IMR-90 (cell line): Measurements from ENCODE around the gene RET. TPM values are rescaled to one million over a fixed set of nuclear protein-coding genes. Genes with fewer than 3 reads are reported as not detected.

Experiments
- ATAC-seq: fragments of 200-7000 bp; cut with Tn5 transposase; 2 replicates; pipeline ENCODE4 v1.9.1; 2020; ENCODE audit warnings: low read depth, mild to moderate bottlenecking, moderate library complexity
- BruUV-seq: library from RNA; stranded (reverse); fragments of 400-500 nt; replicated peaks from 2 replicates; lab custom pipeline; 2021; lab: Mats Ljungman, UMichigan
- CTCF ChIA-PET: fragments of 300-600 bp; formaldehyde crosslinking; extraction: SDS; loops from one replicate; lab custom pipeline; 2021; ENCODE audit warnings: antibody characterized with exemption; lab: Yijun Ruan, JAX
- POLR2A ChIA-PET: fragments of 300-600 bp; sonication (Branson Sonifier 250); formaldehyde crosslinking; loops from one replicate; lab custom pipeline; 2022; ENCODE audit warnings: antibody characterized with exemption; ENCODE audit not compliant: unreplicated experiment; lab: Charles Lee
- DNase-seq: peaks from one replicate; pipeline ENCODE4 v3.0.0; 2013
- H2AFZ ChIP-seq: replicated peaks from 2 replicates; pipeline ENCODE3; 2013; ENCODE audit warnings: low read length, mild to moderate bottlenecking; ENCODE audit not compliant: poor library complexity
- H2AK5ac ChIP-seq: 2 replicates; pipeline ENCODE4 v1.6.1; 2013; ENCODE audit warnings: low read depth, low read length, inconsistent platforms
- H2AK9ac ChIP-seq: replicated peaks from 2 replicates; pipeline ENCODE3; 2013; ENCODE audit warnings: mild to moderate bottlenecking, low read depth, low read length, moderate library complexity; ENCODE audit not compliant: poor library complexity
- H2BK120ac ChIP-seq: 2 replicates; pipeline ENCODE4 v1.6.1; 2013; ENCODE audit warnings: low read depth, low read length, inconsistent platforms
- H2BK15ac ChIP-seq: 3 replicates; pipeline ENCODE4 v1.6.1; 2013; ENCODE audit warnings: low read depth, low read length, inconsistent platforms
- H2BK20ac ChIP-seq: 2 replicates; pipeline ENCODE4 v1.6.1; 2013; ENCODE audit warnings: low read depth, mild to moderate bottlenecking, inconsistent platforms, low read length, moderate library complexity
- H2BK5ac ChIP-seq: 2 replicates; pipeline ENCODE4 v1.6.1; 2013; ENCODE audit warnings: mild to moderate bottlenecking, low read depth, low read length, inconsistent platforms; ENCODE audit not compliant: poor library complexity, severe bottlenecking
- H3K14ac ChIP-seq: replicated peaks from 2 replicates; pipeline ENCODE4 v1.6.1; 2013; ENCODE audit warnings: low read depth, low read length, inconsistent platforms
- H3K18ac ChIP-seq: 2 replicates; pipeline ENCODE4 v1.6.1; 2013; ENCODE audit warnings: low read depth, low read length, control low read depth
- H3K23ac ChIP-seq: 2 replicates; pipeline ENCODE4 v1.6.1; 2013; ENCODE audit warnings: low read depth, low read length, inconsistent platforms
- H3K27ac ChIP-seq: 2 replicates; pipeline ENCODE4 v1.5.1; 2013; ENCODE audit warnings: mild to moderate bottlenecking, control low read depth, low read length; ENCODE audit not compliant: insufficient read depth
- H3K27me3 ChIP-seq: 2 replicates; pipeline ENCODE4 v1.6.1; 2013; ENCODE audit warnings: low read length; ENCODE audit not compliant: control insufficient read depth, insufficient read depth
- H3K36me3 ChIP-seq: 2 replicates; pipeline ENCODE4 v1.6.1; 2013; ENCODE audit warnings: low read length, mixed read lengths; ENCODE audit not compliant: control insufficient read depth, insufficient read depth
- H3K4ac ChIP-seq: 2 replicates; pipeline ENCODE4 v1.6.1; 2013; ENCODE audit warnings: low read depth, low read length, inconsistent platforms
- H3K4me1 ChIP-seq: 2 replicates; pipeline ENCODE4 v1.6.1; 2013; ENCODE audit warnings: low read length, mixed read lengths; ENCODE audit not compliant: control insufficient read depth, insufficient read depth
- H3K4me2 ChIP-seq: 2 replicates; pipeline ENCODE4 v1.6.1; 2013; ENCODE audit warnings: low read depth, mild to moderate bottlenecking, control low read depth, low read length, moderate library complexity
- H3K4me3 ChIP-seq: 2 replicates; pipeline ENCODE4 v1.5.1; 2013; ENCODE audit warnings: low read depth, mild to moderate bottlenecking, control low read depth, low read length, moderate library complexity; ENCODE audit not compliant: insufficient read depth
- H3K56ac ChIP-seq: 2 replicates; pipeline ENCODE4 v1.6.1; 2013; ENCODE audit warnings: low read length, inconsistent platforms; ENCODE audit not compliant: insufficient read depth; ENCODE audit errors: extremely low read depth
- H3K79me1 ChIP-seq, 2 experiments: 2 replicates each; pipeline ENCODE4 v1.6.1; 2013; ENCODE audit warnings: low read length in 2 of 2, inconsistent platforms in 1 of 2, low read depth in 1 of 2
- H3K9ac ChIP-seq: 2 replicates; pipeline ENCODE4 v1.6.1; 2013; ENCODE audit warnings: low read depth, low read length, control low read depth
- H3K9me1 ChIP-seq: 2 replicates; pipeline ENCODE4 v1.6.1; 2013; ENCODE audit warnings: low read length, inconsistent platforms; ENCODE audit not compliant: insufficient read depth
- H3K9me3 ChIP-seq: 2 replicates; pipeline ENCODE4 v1.6.1; 2013; ENCODE audit warnings: low read length; ENCODE audit not compliant: control insufficient read depth, insufficient read depth
- H4K20me1 ChIP-seq: 2 replicates; pipeline ENCODE4 v1.6.1; 2013; ENCODE audit warnings: low read length, inconsistent platforms; ENCODE audit not compliant: insufficient read depth
- H4K5ac ChIP-seq: 2 replicates; pipeline ENCODE4 v1.6.1; 2013; ENCODE audit warnings: mild to moderate bottlenecking, low read depth, low read length, control low read depth
- H4K8ac ChIP-seq, 2 experiments: 2 replicates each; pipeline ENCODE4 v1.6.1; 2013; ENCODE audit warnings: low read depth in 2 of 2, low read length in 2 of 2, control low read depth in 1 of 2, inconsistent platforms in 1 of 2
- H4K91ac ChIP-seq: 2 replicates; pipeline ENCODE4 v1.6.1; 2013; ENCODE audit warnings: low read depth, low read length, inconsistent platforms; ENCODE audit not compliant: insufficient read depth
- CEBPB ChIP-seq: IDR thresholded peaks from 2 replicates; pipeline ENCODE4 v1.6.1; 2012; ENCODE audit warnings: low read depth, low read length, improper control_type of control experiment
- CHD1 ChIP-seq: IDR thresholded peaks from 2 replicates; pipeline ENCODE4 v1.6.1; 2012; ENCODE audit warnings: low read depth, low read length, improper control_type of control experiment
- CTCF ChIP-seq: conservative IDR thresholded peaks from 2 replicates; pipeline ENCODE4 v1.5.1; 2012; ENCODE audit warnings: mild to moderate bottlenecking, low read depth, low read length, improper control_type of control experiment
- FOS ChIP-seq: fragments of 150-350 bp; IDR thresholded peaks from 2 replicates; pipeline ENCODE4 v1.6.1; 2016; ENCODE audit warnings: low read depth, low read length
- MAZ ChIP-seq: IDR thresholded peaks from 2 replicates; pipeline ENCODE4 v1.6.1; 2012; ENCODE audit warnings: low read depth, mild to moderate bottlenecking, low read length, improper control_type of control experiment, moderate library complexity, borderline replicate concordance
- NFE2L2 ChIP-seq: fragments of 150-350 bp; IDR thresholded peaks from 2 replicates; pipeline ENCODE4 v1.6.1; 2016; ENCODE audit warnings: low read depth, mild to moderate bottlenecking, low read length
- POLR2A ChIP-seq: IDR thresholded peaks from 2 replicates; pipeline ENCODE4 v1.6.1; 2012; ENCODE audit warnings: mild to moderate bottlenecking, low read depth, low read length
- RAD21 ChIP-seq: IDR thresholded peaks from 2 replicates; pipeline ENCODE4 v1.6.1; 2012; ENCODE audit warnings: low read length, improper control_type of control experiment
- RCOR1 ChIP-seq: IDR thresholded peaks from 2 replicates; pipeline ENCODE4 v1.6.1; 2012; ENCODE audit warnings: mild to moderate bottlenecking, low read length, improper control_type of control experiment; ENCODE audit not compliant: insufficient replicate concordance
- RFX5 ChIP-seq: IDR thresholded peaks from 2 replicates; pipeline ENCODE4 v1.8.0; 2012; ENCODE audit warnings: low read depth, mild to moderate bottlenecking, low read length, moderate library complexity
- SMC3 ChIP-seq: fragments of 150-350 bp; IDR thresholded peaks from 2 replicates; pipeline ENCODE4 v1.6.1; 2016; ENCODE audit warnings: low read depth, mild to moderate bottlenecking, antibody characterized with exemption, low read length, moderate library complexity
- USF2 ChIP-seq: fragments of 150-350 bp; IDR thresholded peaks from 2 replicates; pipeline ENCODE4 v1.6.1; 2017; ENCODE audit warnings: mild to moderate bottlenecking, antibody characterized with exemption, low read length, low read depth
- WGBS, 2 experiments: methylation state at CpG; one replicate each; pipeline versions ENCODE4 v1.1.5 to v1.1.7; 2013; ENCODE audit warnings: missing lambda C conversion rate in 2 of 2; ENCODE audit not compliant: insufficient read length in 1 of 2; ENCODE audit errors: extremely low coverage in 2 of 2; 5-methylcytosine and 5-hydroxymethylcytosine counted together
- dilution Hi-C: fragments of 300-500 bp; cut with HindIII; formaldehyde crosslinking; loops from one replicate; pipeline ENCODE4 v1.14.3; 2018; ENCODE audit warnings: low sequenced_read_pairs; ENCODE audit not compliant: unreplicated experiment
- in situ Hi-C: fragments of 300-500 bp; cut with MboI; formaldehyde crosslinking; loops from 3 replicates; pipeline ENCODE4 v1.14.3; 2019; ENCODE audit warnings: low sequenced_read_pairs, inconsistent platforms, mixed read lengths
- intact Hi-C: fragments of 100-400 bp; cut with micrococcal nuclease; formaldehyde crosslinking; loops from 2 replicates; pipeline ENCODE4 v1.10.0; 2022
- polyA plus RNA-seq, 3 experiments: library from polyadenylated mRNA; depleted of rRNA; stranded (reverse); fragments of >200 nt; gene quantifications; 2 replicates each; pipeline ENCODE4 v1.2.3, GENCODE V29; 2012; ENCODE audit warnings: low replicate concordance in 1 of 3
- total RNA-seq: library from RNA; depleted of rRNA; stranded (reverse); fragments of >200 nt; gene quantifications from 2 replicates; pipeline ENCODE4 v1.2.3, GENCODE V29; 2012

Gene RET
- total and polyA plus RNA-seq, 2 of the 4 experiments (the other 2 are of a cell fraction), result 0.10 to 0.18 TPM

- Histone ChIP-seq H2BK15ac (peak overlapping the region; percentile 21; the same call in 1 of the 3 replicates), H3K9me3 (no peaks in the 10 kb centered on the region), H2AFZ (peak overlapping the region; percentile 98), H3K4me1 (peaks cover 3% of the 10 kb centered on the region; the same call in 1 of the 2 replicates), H3K4me3 (peak overlapping the region; percentile 46), H3K9ac (peak overlapping the region; percentile 27), H3K4ac (no peak overlapping the region), H3K27me3 (peaks cover 27% of the 10 kb centered on the region), H4K8ac (peak overlapping the region in 1 of 2 experiments; percentile 22; a peak in 1 of 4 replicates), H3K27ac (no peak overlapping the region), H4K20me1 (no peaks in the 10 kb centered on the region; the same call in 1 of the 2 replicates), H2AK9ac (peak overlapping the region; percentile 96), H2BK5ac (no peak overlapping the region), H2BK20ac (no peak overlapping the region), H2AK5ac (peak overlapping the region; percentile 73; the same call in 1 of the 2 replicates), H2BK120ac (0 out of 2 replicates have a peak overlapping the region, but pooled peaks have one; percentile 10), H3K14ac (no peak overlapping the region), H3K79me1 (no peaks in the 10 kb centered on the region), H3K56ac (0 out of 2 replicates have a peak overlapping the region, but pooled peaks have one; percentile 1), H3K18ac (0 out of 2 replicates have a peak overlapping the region, but pooled peaks have one; percentile 8), H3K4me2 (peak overlapping the region; percentile 73), H3K9me1 (no peaks in the 10 kb centered on the region), H4K91ac (no peak overlapping the region; the same call in 1 of the 2 replicates), H4K5ac (no peak overlapping the region; the same call in 1 of the 2 replicates), H3K23ac (peak overlapping the region; percentile 73; the same call in 1 of the 2 replicates), H3K36me3 (no peaks in the 10 kb centered on the region)
- in situ Hi-C loops (loop anchor here (10.0 kb wide), 1 partner anchor 231 kb away; no protein-coding TSS in a partner anchor), intact Hi-C loops (loop anchor here (1.0 to 2.0 kb wide), 3 partner anchors 239 to 352 kb away; no protein-coding TSS in a partner anchor), dilution Hi-C loops (no loop called here)
- DNase-seq, result peak; percentile 63
- ATAC-seq, result peak; percentile 98
- no TSS peak for BruUV-seq
- ChIA-PET CTCF (interaction anchor here (0.6 kb wide), 1 partner anchor 17 kb away, joined by 3 read pairs; no protein-coding TSS in a partner anchor), POLR2A (no interaction called here)
- 6% methylated on average over 24 of the region's 71 CpGs; no CpG with 5 or more reads in 1 of the 2 experiments for WGBS, 2 experiments
- no peak for TF ChIP-seq CHD1
- TF ChIP-seq RAD21, result peak; percentile 96
- TF ChIP-seq POLR2A, result peak; percentile 51; the same call in 1 of the 2 replicates
- no peak for TF ChIP-seq CEBPB
- no peak for TF ChIP-seq FOS
- peak; percentile 99 for TF ChIP-seq MAZ
- TF ChIP-seq RCOR1, result no peak
- peak; percentile 98 for TF ChIP-seq CTCF
- TF ChIP-seq SMC3, result peak; percentile 86
- TF ChIP-seq RFX5, result no peak
- TF ChIP-seq NFE2L2, result no peak
- peak; percentile 19; the same call in 1 of the 2 replicates for TF ChIP-seq USF2
Measured at GRCh38 chr10:43105102-43105955, 28.5 kb downstream of the RET start.
